Measurements from ENCODE around the gene ZNF771.

- TF ChIP-seq POLR2AphosphoS5 (IDR thresholded peaks at IDR 0.05) = no peak
- TF ChIP-seq CTCF (IDR thresholded peaks at IDR 0.05) = no peak
- no peak for TF ChIP-seq POLR2A (IDR thresholded peaks at IDR 0.05)
Measured at GRCh38 chr16:30406795-30407101, 658 bp upstream of the ZNF771 start.

All from transverse colon (tissue), 4 donors.